Fibroblast of upper back skin (primary cell): ENCODE results near the gene OASL.
A peak's percentile ranks its signal among the peaks of the same experiment; 100 is the strongest.
"Not testable (repeated sequence)": the region's sequence is repeated elsewhere in the genome, so short reads cannot be mapped to it uniquely, and the experiment has no call there.

ENCODE experiments used
- DNase-seq: peaks from one replicate; pipeline ENCODE4 v3.0.0-alpha.2; 2013

The OASL gene

GRCh38 chr12:121059031-121059898 lies 20.2 kb upstream of the OASL start:
- DNase-seq: no peak

GRCh38 chr12:121057794-121058193 lies 18.7 kb upstream of the OASL start:
- no peak for DNase-seq

DNA sequence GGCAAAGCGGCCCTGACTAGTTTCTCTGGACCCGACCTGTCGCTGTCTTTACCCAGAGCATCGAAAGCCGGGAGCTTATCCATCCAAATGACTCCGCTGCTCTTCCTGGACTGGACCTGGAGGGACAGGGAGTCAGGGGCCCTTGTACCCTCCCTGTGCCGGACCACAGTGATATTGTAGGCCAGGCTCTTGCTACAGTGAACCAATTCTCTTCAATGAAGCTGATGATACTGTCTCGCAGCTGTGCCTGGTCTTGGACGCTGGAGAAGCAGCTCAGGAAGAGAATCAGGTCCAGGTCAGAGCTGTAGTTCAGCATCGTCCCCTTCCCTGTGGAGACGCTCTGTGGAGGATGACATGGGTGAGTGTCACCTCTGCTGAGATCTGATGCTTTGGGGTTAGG lies 14.7 kb upstream of the OASL start:
- DNase-seq: no peak

DNA sequence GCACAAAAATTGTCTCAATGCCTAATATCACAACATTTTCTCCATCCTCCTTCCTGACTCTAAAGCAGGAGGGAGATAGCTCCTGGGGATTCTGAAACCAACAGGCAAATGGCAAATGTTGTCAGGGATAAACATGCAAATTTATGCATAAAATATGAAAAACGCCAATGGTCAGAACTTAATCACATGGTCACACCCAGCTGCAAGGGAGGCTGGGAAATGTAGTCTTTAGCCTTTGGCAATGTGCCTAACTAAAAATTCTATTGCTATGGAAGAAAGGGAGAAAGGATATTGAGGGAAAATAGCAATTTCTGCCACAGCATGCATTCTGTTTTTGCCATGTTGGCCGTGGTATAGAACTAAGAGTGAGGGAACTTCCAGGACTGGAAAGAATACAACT lies 11.7 kb upstream of the OASL start:
- no peak for DNase-seq

DNA sequence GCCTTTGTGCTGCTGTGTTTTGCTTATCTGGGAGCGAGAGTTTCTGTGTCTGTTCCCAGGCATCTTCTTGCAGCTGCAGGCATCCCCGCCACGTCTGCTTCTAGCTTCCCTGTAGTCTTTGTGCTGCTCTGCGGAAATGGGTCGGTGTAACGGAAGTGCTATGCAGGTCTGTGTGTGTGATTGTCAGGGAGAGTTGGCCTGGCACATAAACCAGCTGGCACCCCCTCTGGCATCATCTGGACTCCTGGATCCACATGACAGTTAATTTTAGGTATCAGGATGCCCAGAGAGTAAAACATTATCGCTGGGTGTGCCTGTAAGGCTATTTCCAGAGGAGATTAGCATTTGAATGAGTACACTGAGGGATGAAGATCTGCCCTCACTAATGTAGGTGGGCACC lies 9.4 kb upstream of the OASL start:
- no peak for DNase-seq

DNA sequence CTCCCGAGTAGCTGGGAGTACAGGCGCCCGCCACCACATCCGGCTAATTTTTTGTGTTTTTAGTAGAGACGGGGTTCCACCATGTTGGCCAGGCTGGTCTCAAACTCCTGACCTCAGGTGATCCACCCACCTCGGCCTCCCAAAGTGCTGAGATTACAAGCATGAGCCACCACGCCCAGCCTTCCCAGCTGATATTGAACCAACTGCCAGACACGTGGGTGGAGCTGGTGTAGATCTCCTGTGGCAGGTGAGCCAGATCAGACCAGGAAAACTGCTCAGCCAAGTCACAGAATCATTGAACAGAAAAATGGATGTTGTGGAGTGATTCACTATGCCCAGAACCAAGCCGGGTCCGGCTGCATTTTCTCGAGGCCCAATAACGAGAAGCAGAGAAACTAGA lies 8.4 kb upstream of the OASL start:
- not testable (repeated sequence) for DNase-seq

DNA sequence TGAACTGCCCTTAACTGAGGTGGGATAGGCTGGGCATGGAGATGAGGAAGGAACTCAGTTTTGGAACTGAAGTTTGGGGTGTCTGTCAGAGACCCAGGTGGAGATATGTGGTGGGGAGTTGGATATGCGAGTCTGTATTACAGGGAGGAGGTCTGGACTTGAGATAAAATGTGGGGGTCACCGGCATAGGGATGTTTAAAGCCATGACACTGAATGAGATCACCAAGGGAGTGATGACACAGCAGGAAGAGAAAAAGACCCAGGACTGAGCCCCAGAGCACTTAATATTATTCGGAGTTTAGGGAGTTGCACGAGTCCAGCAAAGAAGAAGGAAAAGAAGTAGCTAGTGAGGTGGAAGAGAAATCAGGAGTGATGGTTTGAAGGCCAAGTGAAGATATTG lies 4.0 kb upstream of the OASL start:
- no peak for DNase-seq

DNA sequence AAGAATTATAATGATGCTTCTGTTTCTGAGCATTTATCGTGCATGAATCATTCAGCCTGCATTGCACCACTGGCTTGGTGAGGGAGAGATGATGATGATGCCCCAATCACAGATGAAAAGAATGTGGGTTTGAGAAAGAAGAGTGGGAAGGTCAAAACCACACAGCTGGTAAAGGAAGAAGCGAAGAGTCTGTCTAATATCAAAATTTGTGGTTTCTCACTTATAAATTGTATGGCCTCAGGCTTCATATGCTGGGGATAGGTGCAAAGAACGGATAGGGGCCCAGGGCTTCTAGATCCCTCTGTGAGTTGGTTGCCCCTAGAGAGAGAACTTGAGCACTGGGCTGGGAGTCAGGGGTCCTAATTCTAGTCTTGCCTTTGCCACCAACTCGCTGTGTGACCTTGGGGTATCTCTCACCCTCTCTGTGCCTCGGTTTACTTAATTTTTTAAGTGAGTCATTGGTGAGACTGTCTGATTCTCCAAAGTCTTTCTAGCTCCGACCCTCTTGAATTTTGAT lies 2.2 kb downstream of the OASL start:
- DNase-seq: peak; percentile 72

GRCh38 chr12:121034616-121035305 lies 4.3 kb downstream of the OASL start:
- DNase-seq: no peak

DNA sequence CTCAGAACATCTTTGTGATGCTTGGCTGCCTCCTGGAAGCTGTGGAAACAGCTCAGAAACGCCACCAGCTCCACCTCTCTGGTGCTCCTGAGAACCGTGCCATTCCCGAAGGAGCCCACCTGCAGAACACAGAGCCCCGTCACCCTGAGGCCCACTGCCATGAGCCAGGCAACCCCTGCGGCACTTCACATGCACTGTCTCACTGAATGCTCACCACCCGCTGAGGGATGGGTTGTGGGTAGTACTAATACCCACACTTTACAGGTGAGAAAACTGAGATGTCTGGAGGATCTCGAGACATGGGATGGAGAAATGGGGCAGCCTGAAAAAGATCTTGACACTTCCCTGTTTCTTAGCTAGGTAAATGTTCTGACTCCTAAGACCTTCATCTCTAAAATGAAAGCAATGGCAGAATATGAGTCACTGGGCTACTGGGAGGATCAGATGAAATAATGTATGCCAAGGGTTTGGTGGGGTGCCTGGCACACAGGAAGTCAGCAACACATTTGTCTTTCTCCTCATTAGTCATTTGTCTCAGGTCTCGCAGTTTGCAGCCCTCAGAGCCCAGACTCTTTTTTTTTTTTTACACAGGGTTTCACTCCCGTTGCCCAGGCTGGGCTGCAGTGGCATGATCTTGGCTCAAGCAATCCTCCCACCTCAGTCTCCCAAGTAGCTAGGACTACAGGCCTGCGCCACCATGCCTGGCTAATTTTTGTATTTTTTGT lies 5.3 kb downstream of the OASL start:
- peak; percentile 25 for DNase-seq

- DNase-seq: no peak
These were observed 8.4 kb downstream of the OASL start for GRCh38 chr12:121030576-121031212.

DNA sequence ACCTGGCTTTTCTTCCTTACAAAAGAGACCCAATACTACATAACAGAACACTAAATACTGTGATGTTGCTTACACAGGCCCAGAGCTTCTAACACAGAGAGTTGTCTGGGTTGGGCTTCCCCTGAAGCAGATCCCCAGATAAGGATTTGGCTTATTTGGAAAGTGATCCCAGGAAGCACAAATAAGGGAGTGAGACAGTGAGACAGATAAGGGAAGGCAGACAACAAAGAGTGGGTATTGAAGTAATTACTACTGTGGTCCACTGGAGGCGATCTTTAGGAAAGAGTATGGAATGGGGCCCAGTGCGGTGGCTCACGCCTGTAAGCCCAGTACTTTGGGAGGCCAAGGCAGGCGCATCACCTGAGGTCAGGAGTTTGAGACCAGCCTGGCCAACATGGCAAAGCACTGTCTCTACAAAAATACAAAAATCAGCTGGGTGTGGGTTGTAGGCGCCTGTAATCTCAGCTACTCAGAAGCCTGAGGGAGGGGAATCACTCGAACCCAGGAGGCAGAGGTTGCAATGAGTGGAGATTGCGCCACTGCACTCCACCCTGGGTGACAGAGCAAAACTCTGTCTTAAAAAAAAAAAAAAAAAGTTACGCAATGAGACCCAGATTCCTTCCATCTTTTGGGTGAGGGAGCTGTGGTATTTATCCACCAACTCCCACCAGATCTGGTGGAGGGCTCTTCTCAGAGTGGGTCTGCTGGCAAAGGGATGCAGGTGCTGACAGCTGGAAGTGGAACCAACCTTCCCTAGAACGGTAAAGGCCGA lies 12.6 kb downstream of the OASL start:
- DNase-seq: no peak

DNA sequence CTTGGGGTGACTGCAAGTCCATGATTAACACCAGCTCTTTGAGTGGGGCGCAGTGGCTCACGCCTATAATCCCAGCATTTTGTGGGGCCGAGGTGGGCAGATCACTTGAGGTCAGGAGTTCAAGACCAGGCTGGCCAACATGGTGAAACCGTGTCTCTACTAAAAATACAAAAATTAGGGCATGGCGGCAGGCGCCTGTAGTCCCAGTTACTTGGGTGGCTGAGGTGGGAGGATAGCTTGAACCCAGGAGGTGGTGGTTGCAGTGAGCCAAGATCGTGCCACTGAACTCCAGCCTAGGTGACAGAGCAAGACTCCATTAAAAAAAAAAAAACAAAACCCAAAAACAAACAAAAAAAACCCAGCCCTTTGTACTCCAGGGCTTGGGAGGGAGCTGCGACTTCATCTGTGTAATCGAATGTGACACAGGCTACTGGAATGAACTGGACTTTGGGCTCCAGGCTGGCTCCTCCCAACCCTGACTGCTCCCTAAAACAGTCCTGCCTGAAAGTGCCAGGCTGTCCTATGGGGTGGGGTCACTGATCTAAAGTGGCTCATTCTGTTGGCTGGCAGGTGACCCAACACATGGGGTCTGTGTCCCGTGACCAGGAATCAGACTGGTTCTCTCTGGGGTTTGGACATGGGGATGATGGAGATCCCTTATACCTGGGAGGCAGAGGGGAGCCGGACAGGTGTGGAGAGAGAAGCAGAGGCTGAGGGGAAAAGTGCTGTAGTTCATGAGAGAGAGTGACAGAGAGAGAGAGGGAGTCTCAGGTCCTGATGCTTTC lies 13.4 kb downstream of the OASL start:
- DNase-seq: no peak

- no peak for DNase-seq
These were observed 15.2 kb downstream of the OASL start for GRCh38 chr12:121023799-121024198.

GRCh38 chr12:121022713-121023112 lies 16.3 kb downstream of the OASL start:
- no peak for DNase-seq

DNA sequence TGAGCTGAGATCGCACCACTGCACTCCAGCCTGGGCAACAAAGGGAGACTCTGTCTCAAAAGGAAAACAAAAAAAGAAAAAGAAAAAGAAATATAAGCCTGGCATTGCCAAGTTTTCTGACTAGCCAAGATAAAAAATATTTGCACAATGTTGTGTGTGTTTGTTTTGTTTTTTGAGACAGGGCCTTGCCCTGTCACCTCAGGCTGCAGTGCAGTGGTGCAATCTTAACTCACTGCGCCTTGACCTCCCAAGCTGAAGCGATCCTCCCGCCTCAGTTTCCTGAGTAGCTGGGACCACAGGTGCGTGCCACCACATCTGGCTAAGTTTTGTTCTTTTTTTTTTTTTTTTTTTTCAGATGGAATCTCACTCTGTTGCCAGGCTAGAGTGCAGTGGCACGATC lies 17.3 kb downstream of the OASL start:
- DNase-seq: no peak

- no peak for DNase-seq
These were observed 20.0 kb downstream of the OASL start for GRCh38 chr12:121018860-121019617.

DNA sequence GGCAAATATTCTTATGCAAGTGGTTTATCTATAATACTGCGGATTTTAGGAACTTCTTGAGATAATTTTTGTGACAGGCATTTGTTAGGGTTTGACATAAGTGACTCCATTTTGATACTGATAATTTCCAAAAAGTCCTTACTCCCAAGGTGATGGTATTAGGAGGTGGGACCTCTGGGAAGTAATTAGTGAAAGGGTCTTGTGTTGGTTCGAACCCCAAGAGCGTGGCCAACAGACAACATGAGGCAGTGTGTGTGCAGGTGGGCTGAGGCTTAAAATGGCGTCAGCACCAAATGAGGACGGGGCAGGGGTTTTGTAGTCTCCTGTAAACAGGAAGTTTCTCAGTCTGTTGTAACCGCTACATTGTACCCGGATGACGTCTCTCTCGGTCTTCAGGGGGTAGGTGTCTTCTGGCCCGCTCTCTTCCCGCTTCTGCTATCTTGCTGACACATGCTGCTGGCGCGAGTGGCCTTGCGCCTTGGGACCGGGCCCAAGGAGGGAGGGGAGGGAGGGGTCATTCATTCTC lies 21.0 kb downstream of the OASL start:
- no peak for DNase-seq

- peak; percentile 90 for DNase-seq
These were observed 22.9 kb downstream of the OASL start, which contains the start of gene C12orf43 for GRCh38 chr12:121015825-121016766. TSS of gene C12orf43 (minus strand) at chr12:121016487. CDS start at chr12:121016474, 13 bp downstream.
